GM12878 (cell line): ENCODE results near the gene LRBA. TPM values are rescaled to one million over a fixed set of nuclear protein-coding genes. Genes with fewer than 3 reads are reported as not detected.
A peak's percentile ranks its signal among the peaks of the same experiment; 100 is the strongest.

Experiments
- ATAC-seq: fragments of 200-7000 bp; cut with Tn5 transposase; 3 replicates; pipeline ENCODE4 v1.9.1; 2020; ENCODE audit warnings: mild to moderate bottlenecking, moderate library complexity
- BruUV-seq: library from RNA; stranded (reverse); fragments of 400-500 nt; replicated peaks from 2 replicates; lab custom pipeline; 2021; lab: Mats Ljungman, UMichigan
- CTCF ChIA-PET: fragments of 300-600 bp; sonication (Branson Sonifier 250); formaldehyde crosslinking; extraction: SDS; loops from one replicate; lab custom pipeline; 2021; ENCODE audit warnings: inconsistent platforms; lab: Yijun Ruan, JAX
- POLR2A ChIA-PET: fragments of 350-600 bp; formaldehyde crosslinking; extraction: SDS; loops from one replicate; lab custom pipeline; 2021; ENCODE audit warnings: inconsistent platforms; lab: Charles Lee
- RAD21 ChIA-PET: fragments of 300-600 bp; sonication (Branson Sonifier 250); formaldehyde crosslinking; loops from one replicate; lab custom pipeline; 2023; ENCODE audit warnings: antibody characterized with exemption; ENCODE audit not compliant: unreplicated experiment; lab: Charles Lee
- SMC1A ChIA-PET: fragments of 300-600 bp; sonication (Branson Sonifier 250); formaldehyde crosslinking; loops from one replicate; lab custom pipeline; 2023; ENCODE audit not compliant: unreplicated experiment, uncharacterized antibody; lab: Charles Lee
- DNase-seq: peaks from one replicate; pipeline ENCODE4 v3.0.0-alpha.2; 2011; ENCODE audit warnings: low read depth, low spot score
- FAIRE-seq: peaks from 3 replicates; lab custom pipeline; 2011; peaks lifted over from hg19 to GRCh38; lab: Jason Lieb, UNC
- H2AFZ ChIP-seq: 2 replicates; pipeline ENCODE4 v1.6.0; 2011; ENCODE audit warnings: low read depth, low read length, control low read depth; ENCODE audit not compliant: control insufficient read depth
- H3K27ac ChIP-seq: 2 replicates; pipeline ENCODE4 v1.5.1; 2011; ENCODE audit warnings: control low read depth; ENCODE audit not compliant: control insufficient read depth, insufficient read depth
- H3K27me3 ChIP-seq, 2 experiments: replicated peaks in 1 of 2; 2 replicates each; pipeline versions ENCODE4 v1.6.0 to v1.6.1; 2011; ENCODE audit warnings: low read length in 1 of 2; ENCODE audit not compliant: control insufficient read depth in 2 of 2, insufficient read depth in 2 of 2
- H3K36me3 ChIP-seq, 2 experiments: 2 replicates each; pipeline ENCODE4 v1.5.1; 2011; ENCODE audit warnings: low read length in 1 of 2; ENCODE audit not compliant: control insufficient read depth in 2 of 2, insufficient read depth in 2 of 2
- H3K4me1 ChIP-seq: 2 replicates; pipeline ENCODE4 v1.6.1; 2011; ENCODE audit warnings: mild to moderate bottlenecking, low read length, moderate library complexity, mixed read lengths; ENCODE audit not compliant: control insufficient read depth, insufficient read depth
- H3K4me2 ChIP-seq: 2 replicates; pipeline ENCODE4 v1.6.0; 2011; ENCODE audit warnings: control low read depth; ENCODE audit not compliant: control insufficient read depth, insufficient read depth
- H3K4me3 ChIP-seq: fragments of 200-600 bp; sonication (generic); 2 replicates; pipeline ENCODE4 v1.5.1; 2016
- H3K79me2 ChIP-seq: 2 replicates; pipeline ENCODE4 v1.6.0; 2011; ENCODE audit warnings: low read length; ENCODE audit not compliant: control insufficient read depth, insufficient read depth
- H3K9ac ChIP-seq: 2 replicates; pipeline ENCODE4 v1.8.0; 2011; ENCODE audit warnings: low read length, control low read depth, mixed read lengths; ENCODE audit not compliant: control insufficient read depth, insufficient read depth
- H3K9me3 ChIP-seq: replicated peaks from 3 replicates; pipeline ENCODE4 v1.5.1; 2011; ENCODE audit warnings: mild to moderate bottlenecking, low read length; ENCODE audit not compliant: control insufficient read depth, insufficient read depth
- H4K20me1 ChIP-seq: 2 replicates; pipeline ENCODE4 v1.6.0; 2011; ENCODE audit not compliant: control insufficient read depth, insufficient read depth
- ATF7 ChIP-seq: fragments of 450-650 bp; IDR thresholded peaks from 2 replicates; pipeline ENCODE4 v1.6.1; 2016; ENCODE audit warnings: low read depth, mild to moderate bottlenecking
- CHD2 ChIP-seq: IDR thresholded peaks from 2 replicates; pipeline ENCODE4 v1.6.1; 2011; ENCODE audit warnings: low read depth, low read length, improper control_type of control experiment, borderline replicate concordance
- CREB1 ChIP-seq: IDR thresholded peaks from 2 replicates; pipeline ENCODE4 v1.6.1; 2012; ENCODE audit warnings: low read depth, mild to moderate bottlenecking, inconsistent platforms
- CREM ChIP-seq: IDR thresholded peaks from 2 replicates; pipeline ENCODE4 v1.6.1; 2014; ENCODE audit warnings: antibody characterized with exemption, low read depth
- EP300 ChIP-seq, 2 experiments: fragments of 150-350 bp in 1 of 2; IDR thresholded peaks; 2 replicates each; pipeline ENCODE4 v1.6.1; 2011 to 2012; ENCODE audit warnings: low read depth in 2 of 2, low read length in 2 of 2, borderline replicate concordance in 1 of 2, improper control_type of control experiment in 1 of 2, inconsistent platforms in 1 of 2; ENCODE audit not compliant: control insufficient read depth in 1 of 2
- ESRRA ChIP-seq: IDR thresholded peaks from 2 replicates; pipeline ENCODE4 v1.6.1; 2012; ENCODE audit warnings: mild to moderate bottlenecking, low read length, improper control_type of control experiment
- JUNB ChIP-seq: IDR thresholded peaks from 2 replicates; pipeline ENCODE4 v1.6.1; 2016; ENCODE audit warnings: antibody characterized with exemption, mild to moderate bottlenecking
- KDM1A ChIP-seq: fragments of 200-600 bp; sonication (generic); IDR thresholded peaks from 2 replicates; pipeline ENCODE4 v1.6.1; 2016; ENCODE audit warnings: borderline replicate concordance
- MTA3 ChIP-seq: IDR thresholded peaks from 2 replicates; pipeline ENCODE4 v1.6.1; 2012; ENCODE audit warnings: low read length, inconsistent platforms, borderline replicate concordance
- NBN ChIP-seq: fragments of 450-650 bp; IDR thresholded peaks from 2 replicates; pipeline ENCODE4 v1.6.1; 2016
- NFIC ChIP-seq: IDR thresholded peaks from 2 replicates; pipeline ENCODE4 v1.6.1; 2012; ENCODE audit warnings: low read depth, mild to moderate bottlenecking, inconsistent platforms, low read length, moderate library complexity
- NR2C1 ChIP-seq: fragments of 450-650 bp; IDR thresholded peaks from 2 replicates; pipeline ENCODE4 v1.6.1; 2017; ENCODE audit warnings: antibody characterized with exemption, mild to moderate bottlenecking, moderate library complexity
- NR2C2 ChIP-seq: IDR thresholded peaks from 2 replicates; pipeline ENCODE4 v1.6.1; 2011; ENCODE audit warnings: borderline replicate concordance, low read depth; ENCODE audit not compliant: control insufficient read depth, insufficient read length
- PML ChIP-seq: IDR thresholded peaks from 2 replicates; pipeline ENCODE4 v1.6.1; 2012; ENCODE audit warnings: low read length, inconsistent platforms
- RCOR1 ChIP-seq: conservative IDR thresholded peaks from 2 replicates; pipeline ENCODE4 v1.6.1; 2012; ENCODE audit warnings: low read depth, low read length, improper control_type of control experiment
- RUNX3 ChIP-seq: IDR thresholded peaks from 2 replicates; pipeline ENCODE4 v1.6.1; 2012; ENCODE audit warnings: low read length, inconsistent platforms
- SPI1 ChIP-seq: IDR thresholded peaks from 2 replicates; pipeline ENCODE4 v1.6.1; 2011; ENCODE audit warnings: low read depth, mild to moderate bottlenecking, low read length, moderate library complexity, borderline replicate concordance; ENCODE audit not compliant: insufficient read depth
- WGBS: methylation state at CpG from one replicate; pipeline ENCODE4 v1.1.6; 2016; ENCODE audit warnings: low lambda C conversion rate; ENCODE audit not compliant: insufficient replicate concordance, insufficient coverage; ENCODE audit errors: missing lambda C conversion rate; 5-methylcytosine and 5-hydroxymethylcytosine counted together
- in situ Hi-C: fragments of 300-500 bp; cut with MboI; formaldehyde crosslinking; loops from 9 replicates; pipeline ENCODE4 v1.14.3; 2018; ENCODE audit warnings: mixed read lengths
- intact Hi-C: fragments of 100-400 bp; cut with micrococcal nuclease; formaldehyde crosslinking; loops from one replicate; pipeline ENCODE4 v1.14.2; 2022; ENCODE audit not compliant: unreplicated experiment
- polyA plus RNA-seq, 11 experiments: library from polyadenylated mRNA; depleted of rRNA in 4 of 11; unstranded in 6 of 11; stranded (reverse) in 5 of 11; fragments of >200 nt; fragmentation: Nextera tagmentation in 4 of 11; fragmentation: Illumina TruSeq in 1 of 11; extraction: Ambion mirVana in 4 of 11; extraction: Trizol in 1 of 11; gene quantifications; 1 replicate in 1 of 11; 2 replicates in 10 of 11; pipeline versions ENCODE4 v1.2.1 to v1.2.3, GENCODE V29; 2011 to 2016; ENCODE audit warnings: inconsistent platforms in 2 of 11, missing spikeins in 2 of 11, low read depth in 1 of 11
- total RNA-seq, 4 experiments: library from RNA; depleted of rRNA in 3 of 4; stranded (reverse); fragments of >200 nt in 3 of 4; fragmentation: Illumina TruSeq in 1 of 4; extraction: Trizol in 1 of 4; gene quantifications; 2 replicates each; pipeline versions ENCODE4 v1.2.1 to v1.2.3, GENCODE V29; 2013 to 2021
- TF ChIP-seq, protein P1 (sequence below): fragments of 450-650 bp; formaldehyde crosslinking; IDR thresholded peaks from 2 replicates; pipeline ENCODE4 v1.4.0; 2022; ENCODE audit warnings: mild to moderate bottlenecking, moderate library complexity
- TF ChIP-seq, protein P2 (sequence below): fragments of 450-650 bp; IDR thresholded peaks from 2 replicates; pipeline ENCODE4 v1.6.1; 2017; ENCODE audit warnings: mild to moderate bottlenecking

Gene LRBA
- total and polyA plus RNA-seq, 10 of the 15 experiments (the other 5 are each of a cell fraction or from before 2014, with no cell fraction given): 20.3 to 93.4 (median 55.0) TPM

DNA sequence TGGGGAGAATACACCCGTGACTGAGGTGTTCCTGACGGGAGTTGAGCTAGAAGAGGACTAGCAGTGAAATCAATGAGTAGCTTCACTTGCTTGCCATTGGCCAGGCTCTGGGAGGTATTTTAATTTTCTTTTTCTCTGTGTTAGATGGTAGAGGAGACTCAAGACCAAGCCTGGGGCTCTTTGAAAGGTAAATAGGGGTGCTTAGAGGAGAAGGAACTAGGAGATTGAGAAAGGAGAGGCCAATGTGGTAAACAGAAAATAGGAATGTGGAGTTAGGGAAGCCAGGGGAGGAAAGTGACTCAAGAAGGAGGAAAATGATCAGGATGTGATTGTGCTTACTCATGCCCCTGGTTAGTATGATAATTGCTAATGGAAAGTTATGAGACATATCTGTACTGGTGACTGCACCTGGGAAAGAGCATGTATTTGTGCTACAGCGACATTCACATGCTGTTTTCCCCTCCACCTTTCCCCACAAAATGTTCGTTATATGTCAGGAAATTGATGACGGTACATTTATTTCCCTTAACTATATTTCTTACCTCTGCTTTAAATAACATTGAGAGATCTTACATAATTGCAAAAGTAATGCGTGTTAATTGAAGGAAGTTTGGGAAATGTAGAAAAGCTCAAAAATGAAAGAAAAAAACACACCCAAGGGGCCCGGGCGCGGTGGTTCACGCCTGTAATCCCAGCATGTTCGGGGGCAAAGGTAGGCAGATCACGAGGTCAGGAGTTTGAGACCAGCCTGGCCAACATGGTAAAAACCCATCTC lies 16.9 kb upstream of the LRBA start:
- in situ Hi-C loops (no loop called here), intact Hi-C loops (loop anchor here (5.0 kb wide), 1 partner anchor 65 kb away; the partner anchor contains the start of gene RPS3A)
- DNase-seq (peak; percentile 54), FAIRE-seq (peak; percentile 91), ATAC-seq (peak; percentile 69)
- Histone ChIP-seq H2AFZ (peak overlapping the region; percentile 89), H3K27ac (peak overlapping the region; percentile 60), H3K79me2 (no peaks in the 10 kb centered on the region), H3K9me3 (no peaks in the 10 kb centered on the region), H3K4me1 (peaks cover 18% of the 10 kb centered on the region), H4K20me1 (no peaks in the 10 kb centered on the region), H3K4me2 (peak overlapping the region; percentile 80), H3K4me3 (peak overlapping the region; percentile 38; the same call in 1 of the 2 replicates), H3K27me3 (no peaks in the 10 kb centered on the region), H3K9ac (peak overlapping the region; percentile 7; the same call in 1 of the 2 replicates), H3K36me3 (no peaks in the 10 kb centered on the region)
- BruUV-seq: no TSS peak
- RAD21 ChIA-PET: interaction anchor here (0.7 to 1.1 kb wide), 4 partner anchors 17 to 70 kb away, joined by 3 to 4 read pairs (median 3); no protein-coding TSS in a partner anchor
- SMC1A ChIA-PET: interaction anchor here (1.0 to 2.7 kb wide), 6 partner anchors 9 to 165 kb away, joined by 3 to 10 read pairs (median 4); partner anchors contain the start of gene LRBA
- 25% methylated on average over 11 of the region's 12 CpGs for WGBS
- CTCF ChIA-PET: interaction anchor here (0.8 to 1.8 kb wide), 2 partner anchors 19 to 21 kb away, joined by 3 to 4 read pairs; no protein-coding TSS in a partner anchor
- POLR2A ChIA-PET: interaction anchor here (0.6 to 4.5 kb wide), 7 partner anchors 16 to 266 kb away, joined by 3 to 41 read pairs (median 5); partner anchors contain the start of gene LRBA
- TF ChIP-seq NBN (peak; percentile 63; the same call in 1 of the 2 replicates), CREB1 (peak; percentile 48; the same call in 1 of the 2 replicates), MTA3 (peak; percentile 74; the same call in 1 of the 2 replicates), KDM1A (no peak), ATF7 (peak; percentile 78), NR2C1 (no peak), NFIC (peak; percentile 89; the same call in 1 of the 2 replicates), ESRRA (no peak), PML (0 out of 2 replicates have a peak, but pooled peaks have one; percentile 45), NR2C2 (no peak), JUNB (peak; percentile 93), RUNX3 (peak; percentile 77), RCOR1 (no peak), EP300 (IDR thresholded peaks at IDR 0.05; ENCODE audit: borderline replicate concordance in 1 of 2, control insufficient read depth in 1 of 2, low read depth in 2 of 2, low read length in 2 of 2) (peak; percentile 75 to 82; a peak in 2 of 4 replicates), CHD2 (no peak), SPI1 (no peak), CREM (peak; percentile 80)
- TF ChIP-seq, protein P1, sequence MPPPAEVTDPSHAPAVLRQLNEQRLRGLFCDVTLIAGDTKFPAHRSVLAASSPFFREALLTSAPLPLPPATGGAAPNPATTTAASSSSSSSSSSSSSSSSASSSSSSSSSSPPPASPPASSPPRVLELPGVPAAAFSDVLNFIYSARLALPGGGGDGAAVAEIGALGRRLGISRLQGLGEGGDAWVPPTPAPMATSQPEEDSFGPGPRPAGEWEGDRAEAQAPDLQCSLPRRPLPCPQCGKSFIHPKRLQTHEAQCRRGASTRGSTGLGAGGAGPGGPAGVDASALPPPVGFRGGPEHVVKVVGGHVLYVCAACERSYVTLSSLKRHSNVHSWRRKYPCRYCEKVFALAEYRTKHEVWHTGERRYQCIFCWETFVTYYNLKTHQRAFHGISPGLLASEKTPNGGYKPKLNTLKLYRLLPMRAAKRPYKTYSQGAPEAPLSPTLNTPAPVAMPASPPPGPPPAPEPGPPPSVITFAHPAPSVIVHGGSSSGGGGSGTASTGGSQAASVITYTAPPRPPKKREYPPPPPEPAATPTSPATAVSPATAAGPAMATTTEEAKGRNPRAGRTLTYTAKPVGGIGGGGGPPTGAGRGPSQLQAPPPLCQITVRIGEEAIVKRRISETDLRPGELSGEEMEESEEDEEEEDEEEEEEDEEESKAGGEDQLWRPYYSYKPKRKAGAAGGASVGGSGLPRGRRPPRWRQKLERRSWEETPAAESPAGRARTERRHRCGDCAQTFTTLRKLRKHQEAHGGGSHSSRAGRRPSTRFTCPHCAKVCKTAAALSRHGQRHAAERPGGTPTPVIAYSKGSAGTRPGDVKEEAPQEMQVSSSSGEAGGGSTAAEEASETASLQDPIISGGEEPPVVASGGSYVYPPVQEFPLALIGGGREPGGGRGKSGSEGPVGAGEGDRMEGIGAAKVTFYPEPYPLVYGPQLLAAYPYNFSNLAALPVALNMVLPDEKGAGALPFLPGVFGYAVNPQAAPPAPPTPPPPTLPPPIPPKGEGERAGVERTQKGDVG (CRISPR knock-in tag): no peak
- TF ChIP-seq, protein P2, sequence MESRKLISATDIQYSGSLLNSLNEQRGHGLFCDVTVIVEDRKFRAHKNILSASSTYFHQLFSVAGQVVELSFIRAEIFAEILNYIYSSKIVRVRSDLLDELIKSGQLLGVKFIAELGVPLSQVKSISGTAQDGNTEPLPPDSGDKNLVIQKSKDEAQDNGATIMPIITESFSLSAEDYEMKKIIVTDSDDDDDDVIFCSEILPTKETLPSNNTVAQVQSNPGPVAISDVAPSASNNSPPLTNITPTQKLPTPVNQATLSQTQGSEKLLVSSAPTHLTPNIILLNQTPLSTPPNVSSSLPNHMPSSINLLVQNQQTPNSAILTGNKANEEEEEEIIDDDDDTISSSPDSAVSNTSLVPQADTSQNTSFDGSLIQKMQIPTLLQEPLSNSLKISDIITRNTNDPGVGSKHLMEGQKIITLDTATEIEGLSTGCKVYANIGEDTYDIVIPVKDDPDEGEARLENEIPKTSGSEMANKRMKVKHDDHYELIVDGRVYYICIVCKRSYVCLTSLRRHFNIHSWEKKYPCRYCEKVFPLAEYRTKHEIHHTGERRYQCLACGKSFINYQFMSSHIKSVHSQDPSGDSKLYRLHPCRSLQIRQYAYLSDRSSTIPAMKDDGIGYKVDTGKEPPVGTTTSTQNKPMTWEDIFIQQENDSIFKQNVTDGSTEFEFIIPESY: no peak
